ENCODE data around the gene DACH1.
"Not testable (repeated sequence)": the region's sequence is repeated elsewhere in the genome, so short reads cannot be mapped to it uniquely, and the experiment has no call there.

Gene DACH1

GRCh38 chr13:71828564-71828963, 38.4 kb downstream of the DACH1 start:
- no peak for DNase-seq (ENCODE audit: low spot score)

GRCh38 chr13:71828117-71828516, 38.9 kb downstream of the DACH1 start:
- no peak for DNase-seq (ENCODE audit: low spot score)

GRCh38 chr13:71827241-71827640, 39.8 kb downstream of the DACH1 start:
- DNase-seq (ENCODE audit: low spot score): no peak

- DNase-seq (ENCODE audit: low spot score): no peak
Measured at GRCh38 chr13:71820699-71821098, 46.3 kb downstream of the DACH1 start.

- DNase-seq (ENCODE audit: low spot score): no peak
Measured at GRCh38 chr13:71817335-71817734, 49.7 kb downstream of the DACH1 start.

- DNase-seq (ENCODE audit: low spot score): no peak
Measured at GRCh38 chr13:71814806-71815360, 52.1 kb downstream of the DACH1 start.

- no peak for DNase-seq (ENCODE audit: low spot score)
Measured at GRCh38 chr13:71813187-71813586, 53.8 kb downstream of the DACH1 start.

- no peak for DNase-seq (ENCODE audit: low spot score)
Measured at GRCh38 chr13:71811344-71811743, 55.7 kb downstream of the DACH1 start.

GRCh38 chr13:71808708-71809107, 58.3 kb downstream of the DACH1 start:
- no peak for DNase-seq (ENCODE audit: low spot score)

GRCh38 chr13:71806886-71807285, 60.1 kb downstream of the DACH1 start:
- DNase-seq (ENCODE audit: low spot score): no peak

- no peak for DNase-seq (ENCODE audit: low spot score)
Measured at GRCh38 chr13:71803066-71803465, 63.9 kb downstream of the DACH1 start.

- no peak for DNase-seq (ENCODE audit: low spot score)
Measured at GRCh38 chr13:71801781-71802180, 65.2 kb downstream of the DACH1 start.

- DNase-seq (ENCODE audit: low spot score): peak; percentile 17
Measured at GRCh38 chr13:71801165-71801760, 65.7 kb downstream of the DACH1 start.

GRCh38 chr13:71799324-71799723, 67.7 kb downstream of the DACH1 start:
- DNase-seq (ENCODE audit: low spot score): no peak

GRCh38 chr13:71798707-71799106, 68.3 kb downstream of the DACH1 start:
- DNase-seq (ENCODE audit: low spot score): no peak

GRCh38 chr13:71797517-71797916, 69.5 kb downstream of the DACH1 start:
- DNase-seq (ENCODE audit: low spot score): peak; percentile 25

GRCh38 chr13:71789693-71790329, 77.2 kb downstream of the DACH1 start:
- no peak for DNase-seq (ENCODE audit: low spot score)

GRCh38 chr13:71789037-71789436, 78.0 kb downstream of the DACH1 start:
- no peak for DNase-seq (ENCODE audit: low spot score)

GRCh38 chr13:71787414-71787813, 79.6 kb downstream of the DACH1 start:
- DNase-seq (ENCODE audit: low spot score): no peak

GRCh38 chr13:71786875-71787274, 80.1 kb downstream of the DACH1 start:
- no peak for DNase-seq (ENCODE audit: low spot score)

- DNase-seq (ENCODE audit: low spot score): no peak
Measured at GRCh38 chr13:71785361-71785760, 81.6 kb downstream of the DACH1 start.

- no peak for DNase-seq (ENCODE audit: low spot score)
Measured at GRCh38 chr13:71780546-71780945, 86.5 kb downstream of the DACH1 start.

GRCh38 chr13:71778998-71779397, 88.0 kb downstream of the DACH1 start:
- not testable (repeated sequence) for DNase-seq (ENCODE audit: low spot score)

GRCh38 chr13:71775966-71776365, 91.0 kb downstream of the DACH1 start:
- no peak for DNase-seq (ENCODE audit: low spot score)

Data from putamen (tissue), 1 donor.